ENCODE data around the gene PUS10. TPM values are rescaled to one million over a fixed set of nuclear protein-coding genes. Genes with fewer than 3 reads are reported as not detected.

Gene PUS10
- total and polyA plus RNA-seq, 2 of the 8 experiments (the other 6 are each of a cell fraction or from before 2014, with no cell fraction given) = 1.3 to 3.1 TPM

DNA sequence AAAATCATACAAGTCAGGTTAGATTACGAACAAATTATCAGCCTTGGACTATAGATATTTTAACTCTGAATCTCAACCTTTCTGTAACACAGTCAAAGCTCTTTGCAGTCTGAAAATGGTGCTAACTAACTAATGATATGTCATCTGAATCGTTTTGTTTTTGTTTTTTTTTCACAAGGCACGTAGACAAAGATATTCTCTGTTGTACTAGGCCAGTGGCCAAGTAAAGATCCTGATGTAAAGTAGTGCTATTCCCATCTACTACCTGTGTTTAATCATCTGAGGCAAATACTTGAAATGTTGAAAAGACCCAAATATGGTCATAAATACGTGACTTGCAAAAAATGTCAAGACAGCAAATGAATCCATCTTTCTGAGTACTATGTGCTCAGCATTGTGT is 71.0 kb downstream of the PUS10 start:
- FAIRE-seq = no peak
- Histone ChIP-seq H4K91ac (replicated peaks; ENCODE audit: insufficient read length, low read length) (no peak overlapping the region), H3K9ac (replicated peaks in 1 of 4; ENCODE audit: extremely low read depth in 1 of 4, low read depth in 3 of 4, low read length in 3 of 4) (no peak overlapping the region), H2BK12ac (ENCODE audit: low read depth, low read length) (no peak overlapping the region), H3K4me3 (ENCODE audit: extremely low read depth in 1 of 4, insufficient read depth in 2 of 4, low read depth in 3 of 4, low read length in 4 of 4) (no peak overlapping the region), H3K27ac (ENCODE audit: low read depth, low read length) (no peak overlapping the region), H3K79me1 (ENCODE audit: low read depth, low read length) (no peaks in the 10 kb centered on the region), H3K9me3 (ENCODE audit: insufficient read depth in 2 of 2, low read depth in 1 of 2, low read length in 1 of 2) (peaks cover 0 to 4% of the 10 kb centered on the region in 2 experiments; a peak in 1 of 4 replicates), H3K4me1 (replicated peaks in 1 of 4; ENCODE audit: control insufficient read depth in 3 of 4, insufficient read depth in 4 of 4, low read length in 3 of 4) (no peaks in the 10 kb centered on the region), H2AFZ (ENCODE audit: low read length) (no peak overlapping the region), H3K4me2 (ENCODE audit: insufficient read depth in 1 of 2, low read depth in 2 of 2, low read length in 2 of 2) (no peak overlapping the region), H2BK20ac (ENCODE audit: low read length) (no peak overlapping the region), H2BK15ac (ENCODE audit: low read length) (no peak overlapping the region), H2AK5ac (ENCODE audit: low read depth, low read length) (no peak overlapping the region), H3K4ac (replicated peaks; ENCODE audit: insufficient read length, low read depth, low read length) (no peak overlapping the region), H2BK120ac (replicated peaks; ENCODE audit: low read depth, low read length) (no peak overlapping the region), H3K18ac (ENCODE audit: extremely low read depth, low read length) (no peak overlapping the region), H3K27me3 (replicated peaks in 1 of 4; ENCODE audit: control insufficient read depth in 3 of 4, extremely low read depth in 1 of 4, insufficient read depth in 3 of 4, low read length in 3 of 4) (no peaks in the 10 kb centered on the region), H2BK5ac (ENCODE audit: low read depth, low read length) (no peak overlapping the region), H3K79me2 (ENCODE audit: control insufficient read depth in 1 of 2, insufficient read depth in 2 of 2, low read length in 2 of 2) (no peaks in the 10 kb centered on the region), H3K14ac (ENCODE audit: insufficient read length) (no peak overlapping the region), H4K5ac (ENCODE audit: insufficient read length, low read depth, low read length) (no peak overlapping the region), H3K23me2 (ENCODE audit: low read depth, low read length) (no peaks in the 10 kb centered on the region; the same call in 1 of the 2 replicates), H3K23ac (ENCODE audit: insufficient read length) (no peak overlapping the region), H3K56ac (replicated peaks; ENCODE audit: insufficient read length, low read depth, low read length) (no peak overlapping the region), H3K36me3 (ENCODE audit: control insufficient read depth in 2 of 4, insufficient read depth in 4 of 4, low read length in 3 of 4) (no peaks in the 10 kb centered on the region), H4K8ac (ENCODE audit: extremely low read depth, insufficient read depth, low read length) (no peak overlapping the region), H4K20me1 (replicated peaks in 1 of 2; ENCODE audit: control insufficient read depth in 1 of 2, insufficient read depth in 2 of 2, low read length in 2 of 2) (no peaks in the 10 kb centered on the region)
- CTCF ChIA-PET (ENCODE audit: partially characterized antibody) = interaction anchor here (0.7 kb wide), 1 partner anchor 17 kb away, joined by 3 read pairs; no protein-coding TSS in a partner anchor
- no peak for DNase-seq (ENCODE audit: low read depth in 1 of 2, low spot score in 2 of 2)
- POLR2A ChIA-PET (ENCODE audit: partially characterized antibody) = no interaction called here
- WGBS, 2 experiments (ENCODE audit: extremely low coverage in 1 of 2, insufficient coverage in 1 of 2, insufficient read length in 1 of 2, insufficient replicate concordance in 2 of 2, low coverage in 1 of 2, low lambda C conversion rate in 2 of 2, missing lambda C conversion rate in 1 of 2) = 86% methylated on average over 4 of the region's 4 CpGs; no CpG with 5 or more reads in 1 of the 2 experiments
- TF ChIP-seq TAF7 (optimal IDR thresholded peaks at IDR 0.05; ENCODE audit: borderline replicate concordance, low read depth, low read length) (no peak), SRF (IDR thresholded peaks at IDR 0.05; ENCODE audit: low read depth, low read length) (no peak), SIN3A (conservative IDR thresholded peaks at IDR 0.05 in 1 of 2, IDR thresholded peaks at IDR 0.05 in 1 of 2; ENCODE audit: low read depth in 1 of 2, low read length in 2 of 2) (no peak), KDM5A (IDR thresholded peaks at IDR 0.05; ENCODE audit: low read length) (no peak), SUZ12 (IDR thresholded peaks at IDR 0.05; ENCODE audit: low read length) (no peak), GABPA (IDR thresholded peaks at IDR 0.05; ENCODE audit: borderline replicate concordance, insufficient read depth, low read length) (no peak), NRF1 (IDR thresholded peaks at IDR 0.05; ENCODE audit: low read depth, low read length) (no peak), SIRT6 (IDR thresholded peaks at IDR 0.05; ENCODE audit: low read length) (no peak), KDM1A (IDR thresholded peaks at IDR 0.05; ENCODE audit: borderline replicate concordance, low read length) (no peak), YY1 (IDR thresholded peaks at IDR 0.05; ENCODE audit: low read depth, low read length) (no peak), NANOG (IDR thresholded peaks at IDR 0.05; ENCODE audit: insufficient read depth, low read depth, low read length, poor library complexity, severe bottlenecking) (no peak), ASH2L (IDR thresholded peaks at IDR 0.05; ENCODE audit: low read length) (no peak)
